GM12872 (cell line): Measurements from ENCODE around the gene NAIF1.

Source experiments
- TF ChIP-seq, protein P1 (sequence below): IDR thresholded peaks from 3 replicates; pipeline ENCODE4 v1.5.1; 2011; ENCODE audit warnings: low read depth, mild to moderate bottlenecking, low read length, moderate library complexity; ENCODE audit not compliant: insufficient read depth

Gene NAIF1

DNA sequence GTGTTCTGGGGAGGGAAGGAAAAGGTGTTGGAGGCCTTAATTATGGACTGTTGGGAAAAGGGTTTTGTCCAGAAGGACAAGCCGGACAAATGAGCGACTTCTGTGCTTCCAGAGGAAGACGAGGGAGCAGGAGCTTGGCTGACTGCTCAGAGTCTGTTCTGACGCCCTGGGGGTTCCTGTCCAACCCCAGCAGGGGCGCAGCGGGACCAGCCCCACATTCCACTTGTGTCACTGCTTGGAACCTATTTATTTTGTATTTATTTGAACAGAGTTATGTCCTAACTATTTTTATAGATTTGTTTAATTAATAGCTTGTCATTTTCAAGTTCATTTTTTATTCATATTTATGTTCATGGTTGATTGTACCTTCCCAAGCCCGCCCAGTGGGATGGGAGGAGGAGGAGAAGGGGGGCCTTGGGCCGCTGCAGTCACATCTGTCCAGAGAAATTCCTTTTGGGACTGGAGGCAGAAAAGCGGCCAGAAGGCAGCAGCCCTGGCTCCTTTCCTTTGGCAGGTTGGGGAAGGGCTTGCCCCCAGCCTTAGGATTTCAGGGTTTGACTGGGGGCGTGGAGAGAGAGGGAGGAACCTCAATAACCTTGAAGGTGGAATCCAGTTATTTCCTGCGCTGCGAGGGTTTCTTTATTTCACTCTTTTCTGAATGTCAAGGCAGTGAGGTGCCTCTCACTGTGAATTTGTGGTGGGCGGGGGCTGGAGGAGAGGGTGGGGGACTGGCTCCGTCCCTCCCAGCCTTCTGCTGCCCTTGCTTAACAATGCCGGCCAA lies 41.3 kb upstream of the NAIF1 start:
- TF ChIP-seq, protein P1, sequence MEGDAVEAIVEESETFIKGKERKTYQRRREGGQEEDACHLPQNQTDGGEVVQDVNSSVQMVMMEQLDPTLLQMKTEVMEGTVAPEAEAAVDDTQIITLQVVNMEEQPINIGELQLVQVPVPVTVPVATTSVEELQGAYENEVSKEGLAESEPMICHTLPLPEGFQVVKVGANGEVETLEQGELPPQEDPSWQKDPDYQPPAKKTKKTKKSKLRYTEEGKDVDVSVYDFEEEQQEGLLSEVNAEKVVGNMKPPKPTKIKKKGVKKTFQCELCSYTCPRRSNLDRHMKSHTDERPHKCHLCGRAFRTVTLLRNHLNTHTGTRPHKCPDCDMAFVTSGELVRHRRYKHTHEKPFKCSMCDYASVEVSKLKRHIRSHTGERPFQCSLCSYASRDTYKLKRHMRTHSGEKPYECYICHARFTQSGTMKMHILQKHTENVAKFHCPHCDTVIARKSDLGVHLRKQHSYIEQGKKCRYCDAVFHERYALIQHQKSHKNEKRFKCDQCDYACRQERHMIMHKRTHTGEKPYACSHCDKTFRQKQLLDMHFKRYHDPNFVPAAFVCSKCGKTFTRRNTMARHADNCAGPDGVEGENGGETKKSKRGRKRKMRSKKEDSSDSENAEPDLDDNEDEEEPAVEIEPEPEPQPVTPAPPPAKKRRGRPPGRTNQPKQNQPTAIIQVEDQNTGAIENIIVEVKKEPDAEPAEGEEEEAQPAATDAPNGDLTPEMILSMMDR = no peak

DNA sequence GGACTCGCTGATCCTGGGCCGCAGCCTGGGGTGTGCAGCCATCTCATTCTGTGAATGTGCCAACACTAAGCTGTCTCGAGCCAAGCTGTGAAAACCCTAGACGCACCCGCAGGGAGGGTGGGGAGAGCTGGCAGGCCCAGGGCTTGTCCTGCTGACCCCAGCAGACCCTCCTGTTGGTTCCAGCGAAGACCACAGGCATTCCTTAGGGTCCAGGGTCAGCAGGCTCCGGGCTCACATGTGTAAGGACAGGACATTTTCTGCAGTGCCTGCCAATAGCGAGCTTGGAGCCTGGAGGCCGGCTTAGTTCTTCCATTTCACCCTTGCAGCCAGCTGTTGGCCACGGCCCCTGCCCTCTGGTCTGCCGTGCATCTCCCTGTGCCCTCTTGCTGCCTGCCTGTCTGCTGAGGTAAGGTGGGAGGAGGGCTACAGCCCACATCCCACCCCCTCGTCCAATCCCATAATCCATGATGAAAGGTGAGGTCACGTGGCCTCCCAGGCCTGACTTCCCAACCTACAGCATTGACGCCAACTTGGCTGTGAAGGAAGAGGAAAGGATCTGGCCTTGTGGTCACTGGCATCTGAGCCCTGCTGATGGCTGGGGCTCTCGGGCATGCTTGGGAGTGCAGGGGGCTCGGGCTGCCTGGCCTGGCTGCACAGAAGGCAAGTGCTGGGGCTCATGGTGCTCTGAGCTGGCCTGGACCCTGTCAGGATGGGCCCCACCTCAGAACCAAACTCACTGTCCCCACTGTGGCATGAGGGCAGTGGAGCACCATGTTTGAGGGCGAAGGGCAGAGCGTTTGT lies 40.5 kb upstream of the NAIF1 start:
- TF ChIP-seq, protein P1 = no peak

DNA sequence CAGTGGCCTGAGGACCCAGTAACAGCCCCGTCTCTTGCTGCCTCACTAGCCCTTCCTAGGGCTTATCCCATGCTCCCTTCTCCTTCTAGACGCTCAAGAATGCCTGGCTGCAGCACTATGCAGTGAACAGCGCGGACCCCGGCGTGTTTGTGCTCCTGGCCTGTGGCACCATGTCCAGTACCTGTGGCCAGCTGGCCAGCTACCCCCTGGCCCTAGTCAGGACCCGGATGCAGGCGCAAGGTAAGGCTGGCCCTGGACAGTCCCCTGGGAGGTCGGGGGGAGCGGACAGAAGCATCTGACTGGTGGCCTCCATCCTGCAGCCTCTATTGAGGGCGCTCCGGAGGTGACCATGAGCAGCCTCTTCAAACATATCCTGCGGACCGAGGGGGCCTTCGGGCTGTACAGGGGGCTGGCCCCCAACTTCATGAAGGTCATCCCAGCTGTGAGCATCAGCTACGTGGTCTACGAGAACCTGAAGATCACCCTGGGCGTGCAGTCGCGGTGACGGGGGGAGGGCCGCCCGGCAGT lies 39.9 kb upstream of the NAIF1 start:
- TF ChIP-seq, protein P1 = no peak

DNA sequence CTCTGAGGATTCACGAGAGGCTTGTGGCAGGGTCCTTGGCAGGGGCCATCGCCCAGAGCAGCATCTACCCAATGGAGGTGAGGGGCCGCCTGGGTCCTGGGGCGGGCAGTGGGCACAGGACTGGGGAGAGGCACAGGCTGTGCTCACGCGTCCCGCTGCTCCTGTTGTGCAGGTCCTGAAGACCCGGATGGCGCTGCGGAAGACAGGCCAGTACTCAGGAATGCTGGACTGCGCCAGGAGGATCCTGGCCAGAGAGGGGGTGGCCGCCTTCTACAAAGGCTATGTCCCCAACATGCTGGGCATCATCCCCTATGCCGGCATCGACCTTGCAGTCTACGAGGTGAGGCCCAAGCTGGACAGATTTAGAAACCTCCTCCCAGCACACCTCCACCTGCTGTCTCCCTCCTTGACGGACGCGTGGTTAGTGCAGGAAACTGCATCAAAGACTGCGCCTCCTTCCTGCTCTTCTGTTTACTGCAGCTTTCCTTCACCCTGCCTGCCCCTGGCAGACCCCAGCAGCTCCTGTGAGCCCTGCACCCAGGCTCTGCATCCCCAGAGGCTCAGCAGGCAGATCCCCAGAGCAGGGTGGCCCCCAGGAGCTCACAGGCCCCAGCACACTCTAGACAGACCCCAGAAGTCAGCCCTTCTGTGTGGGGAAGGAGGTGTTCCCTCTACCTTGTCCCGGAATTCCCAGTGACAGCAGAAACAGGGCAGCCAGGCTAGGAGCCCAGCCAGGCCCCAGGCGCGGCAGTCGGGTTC lies 39.2 kb upstream of the NAIF1 start:
- TF ChIP-seq, protein P1 = no peak

DNA sequence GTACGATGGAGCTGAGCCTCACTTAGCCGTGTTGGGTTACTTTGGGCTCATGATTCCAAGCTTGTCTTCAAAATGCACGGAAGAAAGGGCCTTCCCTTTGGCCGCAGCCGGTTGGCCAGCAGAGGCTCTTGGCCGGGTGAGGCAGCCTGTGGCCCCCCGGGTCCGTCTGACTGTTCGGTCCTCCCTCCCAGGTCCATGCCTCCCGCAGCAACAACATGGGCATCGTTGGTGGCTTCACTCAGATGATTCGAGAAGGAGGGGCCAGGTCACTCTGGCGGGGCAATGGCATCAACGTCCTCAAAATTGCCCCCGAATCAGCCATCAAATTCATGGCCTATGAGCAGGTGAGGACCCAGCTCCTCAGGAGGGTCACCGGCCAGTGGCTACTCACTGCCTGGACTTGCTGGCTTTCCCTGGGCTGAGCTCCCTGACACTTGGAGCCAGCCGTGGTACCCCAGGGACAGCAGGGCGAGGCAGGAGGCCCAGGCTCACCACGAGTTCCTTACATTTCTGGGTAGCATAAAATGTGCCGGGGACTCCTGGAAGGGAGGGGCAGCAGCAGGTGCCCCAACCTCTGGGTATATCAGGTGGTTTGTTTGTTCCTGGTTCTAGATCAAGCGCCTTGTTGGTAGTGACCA lies 38.5 kb upstream of the NAIF1 start:
- TF ChIP-seq, protein P1 = no peak

DNA sequence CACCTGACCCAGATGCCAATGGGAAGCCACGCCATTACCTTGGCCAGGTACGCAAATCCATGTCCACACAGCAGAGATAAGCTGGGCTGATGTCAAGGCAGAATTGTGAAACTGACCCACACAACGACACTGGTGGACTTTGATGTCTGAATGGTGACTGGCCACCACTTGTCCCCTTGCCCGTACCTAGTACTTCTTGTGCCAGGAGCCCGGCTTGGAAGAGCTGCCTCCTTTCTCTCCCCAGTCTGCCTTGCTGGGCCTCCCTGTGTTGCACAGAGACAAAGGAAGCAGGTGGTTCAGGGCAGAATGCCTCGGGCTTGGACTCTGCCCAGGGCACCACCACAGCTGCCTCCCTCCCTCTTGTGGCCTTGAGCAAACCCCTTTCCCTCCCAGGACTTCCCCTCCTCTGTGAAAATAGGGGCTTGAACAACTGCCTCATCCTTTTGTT lies 37.1 kb upstream of the NAIF1 start:
- TF ChIP-seq, protein P1 = no peak
